Measurements from ENCODE around the gene CFAP77. TPM values are rescaled to one million over a fixed set of nuclear protein-coding genes. Genes with fewer than 3 reads are reported as not detected.

The CFAP77 gene
- total RNA-seq, 1 donor from 2014 or later: 0.36 TPM

- H3K4me3 Mint-ChIP-seq (ENCODE audit: unreplicated experiment): no peak overlapping the region
Measured at GRCh38 chr9:132575811-132576210, 165.8 kb downstream of the CFAP77 start.

DNA sequence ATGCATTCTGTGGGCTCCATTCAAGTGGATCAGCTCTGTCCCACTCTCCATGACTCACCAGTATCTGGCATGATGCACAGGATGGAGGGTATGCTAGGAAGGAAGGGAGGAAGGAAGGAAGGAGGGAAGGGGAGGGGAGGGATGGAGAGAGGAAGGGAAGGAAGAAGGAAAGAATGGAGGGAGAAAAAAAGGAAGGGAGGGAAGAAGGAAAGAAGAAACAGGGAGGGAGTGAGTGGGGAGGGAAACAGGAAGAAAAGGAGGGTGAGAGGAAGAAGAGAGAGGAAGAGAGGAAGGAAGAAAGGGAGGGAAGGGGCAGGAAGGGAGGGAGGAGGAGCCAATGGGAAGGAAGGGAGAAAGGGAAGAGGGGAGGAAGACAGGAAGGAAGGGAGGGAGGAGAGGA is 167.1 kb downstream of the CFAP77 start:
- no peaks in the 10 kb centered on the region for H3K4me1 ChIP-seq (ENCODE audit: insufficient read depth, low read length)

More at GRCh38 chr9:132575811-132576210, 165.8 kb downstream of the CFAP77 start:
- no peaks in the 10 kb centered on the region for H3K36me3 ChIP-seq (ENCODE audit: insufficient read depth, low read length)
- no peaks in the 10 kb centered on the region for H3K79me2 ChIP-seq (ENCODE audit: insufficient read depth, low read length)
- no peak overlapping the region for H3K4me2 ChIP-seq (ENCODE audit: low read length)
- Mint-ChIP-seq H3K4me1 (ENCODE audit: low read depth, unreplicated experiment) (peaks cover 4% of the 10 kb centered on the region), H3K9me3 (ENCODE audit: unreplicated experiment) (peaks cover 5% of the 10 kb centered on the region), H3K36me3 (ENCODE audit: low read depth, unreplicated experiment) (peaks cover 1% of the 10 kb centered on the region), H3K27ac (ENCODE audit: unreplicated experiment) (no peak overlapping the region), H3K27me3 (ENCODE audit: low read depth, unreplicated experiment) (peaks cover 72% of the 10 kb centered on the region)
- no peak for TF ChIP-seq EZH2 (IDR thresholded peaks at IDR 0.05; ENCODE audit: insufficient read depth, low read length)
- TF ChIP-seq, protein P1, sequence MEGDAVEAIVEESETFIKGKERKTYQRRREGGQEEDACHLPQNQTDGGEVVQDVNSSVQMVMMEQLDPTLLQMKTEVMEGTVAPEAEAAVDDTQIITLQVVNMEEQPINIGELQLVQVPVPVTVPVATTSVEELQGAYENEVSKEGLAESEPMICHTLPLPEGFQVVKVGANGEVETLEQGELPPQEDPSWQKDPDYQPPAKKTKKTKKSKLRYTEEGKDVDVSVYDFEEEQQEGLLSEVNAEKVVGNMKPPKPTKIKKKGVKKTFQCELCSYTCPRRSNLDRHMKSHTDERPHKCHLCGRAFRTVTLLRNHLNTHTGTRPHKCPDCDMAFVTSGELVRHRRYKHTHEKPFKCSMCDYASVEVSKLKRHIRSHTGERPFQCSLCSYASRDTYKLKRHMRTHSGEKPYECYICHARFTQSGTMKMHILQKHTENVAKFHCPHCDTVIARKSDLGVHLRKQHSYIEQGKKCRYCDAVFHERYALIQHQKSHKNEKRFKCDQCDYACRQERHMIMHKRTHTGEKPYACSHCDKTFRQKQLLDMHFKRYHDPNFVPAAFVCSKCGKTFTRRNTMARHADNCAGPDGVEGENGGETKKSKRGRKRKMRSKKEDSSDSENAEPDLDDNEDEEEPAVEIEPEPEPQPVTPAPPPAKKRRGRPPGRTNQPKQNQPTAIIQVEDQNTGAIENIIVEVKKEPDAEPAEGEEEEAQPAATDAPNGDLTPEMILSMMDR (IDR thresholded peaks at IDR 0.05; ENCODE audit: insufficient read depth, low read depth, low read length): no peak
- DNase-seq (ENCODE audit: low read depth) (no peak), FAIRE-seq (no peak)
- H3K27ac ChIP-seq (ENCODE audit: low read depth, low read length): no peak overlapping the region
- peaks cover 52% of the 10 kb centered on the region for H3K27me3 ChIP-seq (ENCODE audit: insufficient read depth, low read length)
- no peaks in the 10 kb centered on the region for H3K4me1 ChIP-seq (ENCODE audit: insufficient read depth, low read length)
- H4K20me1 ChIP-seq (ENCODE audit: insufficient read depth, low read length): peaks cover 19% of the 10 kb centered on the region
- H3K4me3 ChIP-seq (ENCODE audit: insufficient read depth, low read depth, low read length): no peak overlapping the region
- H3K9me3 ChIP-seq (ENCODE audit: insufficient read depth, low read depth, low read length): no peaks in the 10 kb centered on the region
- H3K9ac ChIP-seq (ENCODE audit: low read length): no peak overlapping the region
- H2AFZ ChIP-seq (ENCODE audit: low read depth, low read length): no peak overlapping the region

DNA sequence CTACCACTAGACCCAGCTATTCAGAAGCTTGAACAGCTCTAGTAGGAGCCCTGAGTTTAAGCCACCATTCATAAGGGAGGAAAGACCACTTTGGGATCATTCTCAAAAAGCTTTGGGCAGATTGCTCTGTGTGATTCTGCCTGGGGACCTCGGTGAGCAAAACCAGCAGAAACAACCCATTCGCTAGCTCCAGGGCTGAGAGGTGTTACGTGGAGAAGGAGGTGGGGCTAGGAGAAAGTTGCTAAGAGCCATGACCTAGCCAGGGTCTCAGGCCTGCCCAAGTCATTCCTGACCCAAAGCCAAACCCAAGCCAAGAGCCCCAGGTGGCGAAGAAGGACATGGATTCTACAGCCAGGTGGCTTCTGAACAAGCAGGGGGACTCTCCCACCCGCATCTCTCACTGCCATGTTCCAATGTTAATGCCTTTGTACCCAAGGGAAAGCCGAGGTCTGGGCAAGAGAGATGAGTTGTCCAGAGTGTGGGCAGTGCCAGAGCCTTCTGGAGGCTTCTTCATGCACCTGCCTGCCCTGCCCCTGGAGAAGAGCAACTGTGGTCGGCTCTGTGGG is 168.4 kb downstream of the CFAP77 start:
- H3K27me3 Mint-ChIP-seq (ENCODE audit: low read depth, unreplicated experiment): peaks cover 71% of the 10 kb centered on the region
- H2AFZ ChIP-seq (ENCODE audit: low read depth, low read length): no peak overlapping the region
- peaks cover 2% of the 10 kb centered on the region for H3K36me3 Mint-ChIP-seq (ENCODE audit: low read depth, unreplicated experiment)
- no peaks in the 10 kb centered on the region for H3K4me1 ChIP-seq (ENCODE audit: insufficient read depth, low read length)
- no peaks in the 10 kb centered on the region for H3K79me2 ChIP-seq (ENCODE audit: insufficient read depth, low read length)
- H3K4me2 ChIP-seq (ENCODE audit: low read length): no peak overlapping the region
- H3K4me1 Mint-ChIP-seq (ENCODE audit: low read depth, unreplicated experiment): peaks cover 5% of the 10 kb centered on the region
- H3K27me3 ChIP-seq (ENCODE audit: insufficient read depth, low read length): peaks cover 69% of the 10 kb centered on the region
- no peaks in the 10 kb centered on the region for H3K36me3 ChIP-seq (ENCODE audit: insufficient read depth, low read length)
- H4K20me1 ChIP-seq (ENCODE audit: insufficient read depth, low read length): peaks cover 39% of the 10 kb centered on the region
- FAIRE-seq: no peak
- no peak overlapping the region for H3K27ac ChIP-seq (ENCODE audit: low read depth, low read length)
- H3K9ac ChIP-seq (ENCODE audit: low read length): no peak overlapping the region
- TF ChIP-seq, protein P1 (IDR thresholded peaks at IDR 0.05; ENCODE audit: insufficient read depth, low read depth, low read length): no peak
- no peak for TF ChIP-seq EZH2 (IDR thresholded peaks at IDR 0.05; ENCODE audit: insufficient read depth, low read length)
- peaks cover 12% of the 10 kb centered on the region for H3K9me3 Mint-ChIP-seq (ENCODE audit: unreplicated experiment)
- no peak for DNase-seq (ENCODE audit: low read depth)
- no peak overlapping the region for H3K4me3 Mint-ChIP-seq (ENCODE audit: unreplicated experiment)
- no peak overlapping the region for H3K4me3 ChIP-seq (ENCODE audit: insufficient read depth, low read depth, low read length)
- no peaks in the 10 kb centered on the region for H3K9me3 ChIP-seq (ENCODE audit: insufficient read depth, low read depth, low read length)
- H3K27ac Mint-ChIP-seq (ENCODE audit: unreplicated experiment): no peak overlapping the region

More for the DNA sequence above, 167.1 kb downstream of the CFAP77 start:
- Histone ChIP-seq H3K4me3 (ENCODE audit: insufficient read depth, low read depth, low read length) (no peak overlapping the region), H3K9ac (ENCODE audit: low read length) (no peak overlapping the region), H3K4me2 (ENCODE audit: low read length) (no peak overlapping the region), H3K27ac (ENCODE audit: low read depth, low read length) (no peak overlapping the region), H3K9me3 (ENCODE audit: insufficient read depth, low read depth, low read length) (no peaks in the 10 kb centered on the region), H3K36me3 (ENCODE audit: insufficient read depth, low read length) (no peaks in the 10 kb centered on the region), H2AFZ (ENCODE audit: low read depth, low read length) (no peak overlapping the region), H4K20me1 (ENCODE audit: insufficient read depth, low read length) (peaks cover 30% of the 10 kb centered on the region), H3K79me2 (ENCODE audit: insufficient read depth, low read length) (no peaks in the 10 kb centered on the region), H3K27me3 (ENCODE audit: insufficient read depth, low read length) (peaks cover 61% of the 10 kb centered on the region)
- FAIRE-seq: no peak
- TF ChIP-seq, protein P1 (IDR thresholded peaks at IDR 0.05; ENCODE audit: insufficient read depth, low read depth, low read length): no peak
- TF ChIP-seq EZH2 (IDR thresholded peaks at IDR 0.05; ENCODE audit: insufficient read depth, low read length): no peak
- Mint-ChIP-seq H3K27me3 (ENCODE audit: low read depth, unreplicated experiment) (peaks cover 71% of the 10 kb centered on the region), H3K4me1 (ENCODE audit: low read depth, unreplicated experiment) (peaks cover 4% of the 10 kb centered on the region), H3K9me3 (ENCODE audit: unreplicated experiment) (peaks cover 12% of the 10 kb centered on the region), H3K27ac (ENCODE audit: unreplicated experiment) (no peak overlapping the region), H3K4me3 (ENCODE audit: unreplicated experiment) (no peak overlapping the region), H3K36me3 (ENCODE audit: low read depth, unreplicated experiment) (peaks cover 2% of the 10 kb centered on the region)
- no peak for DNase-seq (ENCODE audit: low read depth)
